NCI-H2171 treated with DMSO at 0.1 percent for 48 hours (cell line): Measurements from ENCODE around the gene GASK1B.

ENCODE experiments used
- DNase-seq: peaks from one replicate; lab custom pipeline; 2025; lab: John Stamatoyannopoulos, UW

Gene GASK1B

DNA sequence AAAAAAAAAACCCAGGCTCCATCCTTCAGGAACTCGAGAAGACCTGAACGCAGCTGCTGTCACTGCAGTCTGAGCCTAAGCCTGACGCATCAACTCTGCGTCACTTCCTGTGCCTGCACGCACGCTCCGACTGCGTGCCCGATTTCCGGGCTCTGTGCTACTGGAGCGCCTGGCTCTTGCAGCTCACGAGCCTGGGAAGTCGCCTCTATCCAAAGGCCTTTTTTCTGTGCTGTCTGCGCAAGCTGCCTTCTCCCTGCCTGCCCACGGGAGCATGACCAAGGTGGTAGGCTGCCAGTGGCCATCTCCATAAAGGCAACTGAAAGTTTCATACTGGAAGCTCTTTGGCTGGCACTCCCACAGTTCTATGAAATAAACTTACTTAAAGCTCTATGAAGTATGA, 9.9 kb upstream of the GASK1B start:
- no peak for DNase-seq

GRCh38 chr4:158181906-158182305, 9.1 kb upstream of the GASK1B start:
- DNase-seq: no peak

DNA sequence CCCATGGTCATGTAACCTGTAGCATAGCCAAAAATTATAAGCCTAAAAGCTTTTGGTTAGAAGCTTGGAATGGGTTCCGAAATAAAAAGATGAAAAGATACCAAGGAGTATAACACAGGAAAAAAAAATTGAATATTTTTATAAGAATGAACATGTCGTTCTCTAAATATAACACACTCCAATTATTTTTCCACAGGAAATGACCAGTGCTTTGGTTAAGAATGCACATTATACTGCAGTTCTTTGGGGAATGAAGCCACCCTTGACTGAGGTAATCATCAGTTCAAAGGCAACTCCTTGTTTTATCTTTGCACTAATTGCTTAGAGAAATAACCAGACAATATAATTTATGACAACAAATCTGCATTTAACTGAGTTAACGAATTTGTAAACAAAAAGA, 6.6 kb upstream of the GASK1B start:
- DNase-seq: no peak

DNA sequence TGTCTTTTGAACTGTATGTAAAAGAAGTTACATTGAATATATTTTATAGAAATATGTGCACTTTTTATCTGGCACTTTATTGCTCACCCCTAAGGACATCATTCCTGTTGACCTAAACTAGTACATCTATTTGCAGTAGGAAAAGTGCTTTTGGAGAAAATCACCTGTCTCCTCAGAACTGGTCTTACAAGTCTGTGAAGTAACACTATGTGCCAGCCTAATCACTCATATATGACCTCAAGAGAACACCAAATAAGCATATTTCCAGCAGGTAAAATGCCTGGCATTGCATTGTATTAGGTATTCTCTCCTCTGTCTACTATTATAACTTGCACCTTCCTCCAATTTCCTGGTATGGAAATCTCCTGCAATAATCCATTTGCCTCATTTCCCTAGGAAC, 4.0 kb upstream of the GASK1B start:
- DNase-seq: no peak

DNA sequence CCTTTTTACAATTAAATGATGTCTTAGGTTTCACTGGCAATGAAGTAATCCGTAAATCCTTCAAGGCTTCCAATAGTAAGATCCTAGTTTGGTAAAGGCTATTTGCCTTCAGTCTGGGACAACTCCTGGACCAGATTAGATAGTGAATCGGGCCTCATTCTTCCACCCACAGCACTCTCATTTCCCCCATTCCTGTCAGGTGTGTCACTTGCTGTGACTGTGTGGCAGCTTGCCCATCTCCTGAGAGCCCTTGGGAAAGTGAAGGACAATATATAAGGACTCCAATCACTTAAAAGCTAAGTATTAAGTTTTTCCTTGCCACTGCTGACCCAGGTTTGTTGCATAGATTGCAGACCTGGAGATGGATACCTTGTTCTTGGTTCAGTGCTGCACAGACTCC, 3.3 kb upstream of the GASK1B start:
- no peak for DNase-seq

DNA sequence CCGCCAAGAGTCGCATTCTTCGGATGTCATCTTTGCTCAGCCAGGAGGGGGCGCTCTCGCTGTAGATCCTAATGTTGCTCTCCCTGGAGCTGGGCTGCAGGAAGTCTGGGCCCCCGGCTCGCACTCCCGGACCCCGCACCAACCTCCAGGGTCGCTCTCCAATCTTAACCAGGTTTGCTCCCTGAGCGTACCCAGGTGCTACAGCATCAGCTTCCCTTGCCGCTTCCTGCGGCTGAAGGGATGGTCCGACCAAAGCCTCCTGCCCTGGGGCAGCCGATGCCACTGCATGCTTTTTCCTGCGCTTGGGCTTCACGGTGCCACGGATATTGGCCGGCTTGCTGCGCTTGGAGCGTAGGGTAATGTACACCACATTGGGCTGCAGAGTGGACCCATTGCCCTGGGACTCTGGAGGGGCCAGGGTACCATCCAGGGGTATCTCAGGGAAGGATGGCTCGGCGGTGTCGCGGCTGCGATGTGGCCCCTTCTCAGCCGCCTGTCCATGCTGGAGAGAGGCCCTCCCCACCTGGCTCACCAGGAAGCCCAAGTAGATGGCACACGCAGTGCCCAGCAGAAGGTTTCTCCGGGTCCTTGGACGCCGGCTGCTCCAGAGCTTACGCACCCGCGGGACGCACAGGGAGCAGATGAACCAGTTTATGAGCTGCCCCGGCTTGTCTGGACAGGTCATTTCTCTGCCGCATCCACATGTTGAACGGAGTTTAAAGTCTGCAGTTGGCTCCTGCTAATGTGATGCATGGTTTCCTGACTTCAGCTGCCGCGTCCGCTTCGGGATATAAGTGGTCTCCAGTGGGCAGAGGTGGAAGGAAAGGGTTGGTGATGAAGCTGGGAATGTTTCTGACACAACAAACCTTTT, 1.9 kb downstream of the GASK1B start:
- DNase-seq: no peak

DNA sequence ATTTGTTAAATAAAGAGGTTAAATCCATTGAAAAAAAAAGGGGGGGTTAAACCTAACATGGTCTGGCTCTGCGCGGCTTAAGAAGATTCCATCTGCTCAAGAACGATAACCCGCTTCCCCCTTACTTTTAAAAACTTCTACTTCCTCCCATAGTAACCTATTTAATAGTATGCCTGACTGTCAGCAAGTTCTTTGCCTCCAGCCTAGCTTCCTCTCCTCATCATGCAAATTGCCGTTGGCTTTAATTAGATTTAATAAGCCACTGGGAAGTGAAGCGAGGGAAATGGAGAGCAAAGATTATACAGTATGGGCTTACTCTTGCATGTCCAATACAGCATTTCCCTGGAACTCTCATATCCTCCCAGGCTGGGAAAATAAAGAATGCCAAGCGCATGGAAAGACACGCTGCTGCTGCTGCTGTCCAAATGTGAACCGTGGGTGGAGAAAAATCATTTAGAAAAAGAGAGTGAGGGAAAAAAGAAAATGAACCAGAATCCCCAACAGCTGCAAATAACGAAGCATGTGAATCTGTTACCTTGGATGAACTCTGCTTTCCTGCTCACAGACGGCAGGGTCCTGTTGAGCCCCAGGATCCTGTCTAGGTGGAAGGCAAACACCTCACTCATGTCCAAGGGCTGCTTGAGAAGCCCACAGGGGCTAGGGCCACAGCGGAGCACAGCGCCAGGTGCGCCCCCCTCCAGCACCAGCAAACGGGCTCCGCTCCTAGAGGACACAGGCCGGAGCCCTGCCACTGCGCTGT, 2.7 kb downstream of the GASK1B start:
- DNase-seq: no peak

- no peak for DNase-seq
These were observed 3.3 kb downstream of the GASK1B start for GRCh38 chr4:158169506-158169905.

- no peak for DNase-seq
These were observed 4.2 kb downstream of the GASK1B start for GRCh38 chr4:158168606-158169005.

DNA sequence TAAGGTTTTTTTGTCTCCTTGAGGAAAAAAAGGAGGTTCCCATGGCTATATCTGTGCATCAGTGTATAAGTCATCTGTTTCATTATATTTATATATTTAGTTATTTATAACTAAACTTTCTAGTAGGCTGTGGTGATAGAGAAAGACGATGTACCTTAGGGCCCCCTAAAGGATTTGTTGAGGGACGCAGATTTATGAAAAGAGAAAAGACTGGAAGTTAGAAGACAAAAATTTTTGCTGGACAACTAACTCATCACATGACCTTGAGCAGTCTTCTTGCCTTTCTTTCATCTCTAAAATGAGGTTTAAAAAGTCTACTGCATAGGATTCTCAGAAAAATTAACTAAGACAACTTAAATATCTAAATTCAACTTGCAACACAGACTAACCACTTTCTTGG, 6.1 kb downstream of the GASK1B start:
- DNase-seq: no peak

- no peak for DNase-seq
These were observed 8.0 kb downstream of the GASK1B start for GRCh38 chr4:158164768-158165213.

DNA sequence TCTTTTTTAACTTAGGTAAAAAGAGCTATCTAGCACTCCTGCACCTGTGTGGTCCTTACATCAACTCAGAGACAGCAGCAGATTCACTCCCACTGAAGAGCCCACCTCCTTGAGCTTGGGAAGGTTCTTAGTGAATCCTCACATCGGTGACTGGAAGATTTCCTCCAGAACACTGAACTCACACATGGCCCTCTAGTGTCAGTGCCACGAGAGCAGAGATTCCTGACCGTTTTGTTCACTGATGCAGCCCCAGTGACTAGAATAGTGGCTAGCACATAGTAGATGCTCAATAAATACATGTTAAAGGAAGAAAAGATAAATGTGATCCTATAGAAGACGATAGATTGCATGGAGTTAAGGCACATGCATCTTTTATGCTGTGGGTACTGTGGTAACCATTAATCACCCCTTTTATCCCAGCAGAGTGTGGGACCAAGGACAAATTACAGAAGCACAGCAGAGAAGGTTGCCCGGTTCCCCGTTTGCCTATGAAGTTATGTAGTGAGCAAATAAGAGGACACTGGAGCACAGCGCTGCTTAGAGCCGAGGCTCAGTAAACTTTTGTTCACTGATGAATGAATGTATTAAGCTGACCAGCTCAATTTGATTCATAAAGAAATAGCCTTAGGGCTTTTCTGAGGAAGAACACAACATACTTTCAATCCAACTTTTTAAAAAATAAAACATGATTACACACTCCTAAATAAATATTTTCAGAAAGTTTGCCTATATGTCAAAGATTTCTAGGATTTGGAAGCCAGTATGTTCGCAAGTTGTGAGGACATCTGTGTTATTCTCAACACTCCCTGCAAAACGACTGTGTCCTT, 8.7 kb downstream of the GASK1B start:
- no peak for DNase-seq

- no peak for DNase-seq
These were observed 10.2 kb downstream of the GASK1B start for GRCh38 chr4:158162631-158163030.

- no peak for DNase-seq
These were observed 11.1 kb downstream of the GASK1B start for GRCh38 chr4:158161551-158162354.

DNA sequence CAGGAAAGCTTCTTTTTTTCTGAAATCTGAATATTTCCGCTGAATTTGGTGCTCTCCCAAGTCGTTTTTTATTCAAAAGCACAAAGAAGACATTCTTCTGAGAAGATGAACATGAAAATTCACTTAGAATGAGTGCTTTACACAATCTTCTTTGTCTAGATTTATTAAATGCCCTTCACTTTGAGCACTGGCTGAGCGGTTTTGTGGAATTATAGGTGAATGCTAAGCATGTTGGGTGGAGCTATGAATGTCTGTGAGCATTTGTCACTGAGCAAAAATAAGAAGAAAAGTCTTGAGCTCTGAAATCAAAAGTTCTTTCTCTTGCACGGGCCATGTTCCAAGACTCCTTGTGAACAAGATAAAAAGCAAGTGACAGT, 13.1 kb downstream of the GASK1B start:
- DNase-seq: no peak

DNA sequence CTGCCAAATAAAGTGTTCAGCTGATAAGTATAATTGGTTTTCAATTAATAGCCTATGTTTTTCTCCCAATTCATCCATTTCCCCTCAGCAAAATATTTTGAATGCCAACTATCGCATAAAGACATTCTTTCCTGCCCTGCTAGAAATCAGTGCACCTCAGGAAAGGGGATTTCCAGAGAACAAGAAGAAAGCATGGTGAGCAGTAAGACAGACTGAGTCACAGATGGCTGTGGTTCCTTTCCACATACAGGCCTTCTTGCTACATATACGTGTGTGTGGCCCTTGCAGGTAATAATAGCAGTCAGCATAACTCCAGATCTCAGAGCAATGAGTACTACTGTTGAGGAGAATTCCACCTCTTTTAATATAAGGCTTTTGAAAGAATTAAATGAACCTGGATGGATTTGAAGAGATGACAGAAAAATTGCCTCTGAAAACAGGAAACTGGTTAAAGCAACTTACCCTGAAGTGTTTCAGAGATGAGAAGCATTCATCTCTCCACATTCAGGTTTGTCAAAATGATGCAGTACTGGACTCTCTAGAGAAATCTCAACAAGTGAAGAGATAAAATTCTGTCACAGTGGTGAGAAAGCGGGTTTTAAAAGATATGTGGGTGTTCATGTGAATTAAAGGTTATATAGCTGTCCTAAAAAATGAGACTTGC, 13.6 kb downstream of the GASK1B start:
- DNase-seq: no peak

- DNase-seq: no peak
These were observed 15.4 kb downstream of the GASK1B start for GRCh38 chr4:158157412-158157811.

DNA sequence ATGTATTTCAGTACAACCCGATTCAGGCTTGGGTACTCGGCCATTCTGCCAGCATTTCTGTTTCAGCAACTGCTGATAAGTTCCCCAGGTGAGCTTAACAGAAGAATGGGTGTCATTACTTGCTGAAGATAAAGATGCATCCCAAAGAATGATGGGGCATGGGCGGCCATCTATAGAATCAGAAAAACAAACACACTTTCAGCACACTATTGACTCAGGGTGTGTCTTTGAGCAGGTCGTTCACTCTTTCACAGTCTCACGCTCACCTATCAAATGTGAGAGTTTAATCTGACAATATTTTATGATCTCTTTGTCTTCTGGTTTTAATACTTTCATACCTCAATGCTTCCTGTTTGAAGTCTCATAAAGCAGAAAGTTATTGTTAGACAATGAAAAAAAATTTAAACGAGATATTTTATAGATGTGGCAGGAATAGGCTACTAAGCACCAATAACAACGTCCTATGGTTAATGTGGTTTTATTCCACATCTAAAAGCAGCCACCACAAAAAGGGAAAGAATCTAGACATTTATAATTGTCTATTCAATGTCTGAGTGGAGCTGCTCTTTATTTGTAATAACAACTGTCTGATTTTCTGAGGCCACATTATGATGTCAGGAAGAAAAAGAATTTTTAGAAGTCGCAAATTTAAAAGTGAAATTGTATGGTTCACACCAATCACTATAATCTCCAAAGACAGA, 17.0 kb downstream of the GASK1B start:
- DNase-seq: no peak

DNA sequence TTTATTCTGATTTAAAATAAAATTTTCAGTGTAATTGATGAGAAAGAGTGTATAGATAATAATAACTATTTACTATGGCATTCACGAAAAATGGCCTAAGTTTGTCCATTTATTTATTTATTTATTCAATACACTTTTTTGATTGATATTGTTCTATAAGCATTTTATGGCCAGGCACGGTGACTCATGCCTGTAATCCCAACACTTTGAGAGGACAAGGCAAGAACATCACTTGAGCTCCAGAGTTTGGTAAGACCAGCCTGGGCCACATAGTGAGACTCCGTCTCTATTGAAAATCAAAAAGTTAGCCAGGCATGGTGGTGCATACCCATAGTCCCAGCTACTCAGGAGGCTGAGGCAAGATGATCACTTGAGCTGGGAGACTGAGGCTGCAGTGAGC, 25.7 kb downstream of the GASK1B start:
- no peak for DNase-seq

DNA sequence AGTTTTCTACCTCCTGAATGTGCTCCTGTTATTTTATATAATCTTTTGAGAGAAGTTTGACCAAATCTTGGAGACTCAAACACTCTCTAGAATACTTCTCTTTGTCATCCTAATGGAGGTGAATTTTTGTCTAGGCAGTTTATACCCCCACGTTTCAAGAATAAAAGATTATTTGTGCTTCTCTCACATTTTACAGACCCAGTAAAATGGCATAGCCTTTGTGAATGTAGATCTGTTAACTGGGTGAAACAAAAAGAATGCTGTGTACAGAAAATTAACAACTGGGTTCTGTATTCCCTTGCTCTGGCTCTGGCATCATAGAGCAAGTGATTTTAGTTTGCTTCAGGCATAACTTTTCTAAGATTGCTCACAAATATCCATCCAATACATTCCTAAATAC, 26.1 kb downstream of the GASK1B start:
- no peak for DNase-seq

GRCh38 chr4:158139086-158139485, 33.7 kb downstream of the GASK1B start:
- DNase-seq: no peak
